ENCODE data around the gene PARVB.
A peak's percentile ranks its signal among the peaks of the same experiment; 100 is the strongest.

Gene PARVB

DNA sequence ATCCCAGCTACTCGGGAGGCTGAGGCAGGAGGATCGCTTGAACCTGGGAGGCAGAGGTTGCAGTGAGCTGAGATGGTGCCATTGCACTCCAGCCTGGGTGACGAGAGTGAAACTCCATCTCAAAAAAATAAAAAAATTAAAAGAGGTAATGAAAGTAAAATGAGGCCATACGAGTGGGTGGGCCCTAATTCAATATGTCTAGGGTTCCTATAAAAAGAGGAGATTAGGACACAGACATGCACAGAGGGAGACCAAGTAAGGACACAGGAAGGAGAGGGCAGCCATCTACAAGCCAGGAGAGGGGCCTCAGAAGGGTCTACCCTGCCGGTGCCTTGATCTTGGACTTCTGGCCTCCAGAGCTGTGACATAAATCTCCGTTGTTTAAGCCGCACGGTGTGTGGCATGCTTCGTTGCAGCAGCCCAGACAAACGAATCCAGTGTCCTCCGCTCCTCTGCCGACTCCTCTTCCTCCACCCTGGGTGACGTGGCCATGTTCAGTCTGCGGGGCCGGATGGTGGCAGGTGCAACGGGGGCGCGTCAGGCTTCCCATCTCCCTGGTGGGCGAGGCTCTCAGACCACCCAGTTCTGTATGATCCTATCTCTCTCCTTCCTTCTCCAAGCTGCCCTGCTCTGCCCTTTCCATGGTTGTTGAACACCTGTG lies 105.0 kb downstream of the PARVB start:
- Histone ChIP-seq H3K4me1 (ENCODE audit: control insufficient read depth, insufficient read depth, low read length) (no peaks in the 10 kb centered on the region), H3K9me3 (ENCODE audit: control insufficient read depth, insufficient read depth, low read depth, low read length) (no peaks in the 10 kb centered on the region), H3K36me3 (ENCODE audit: control insufficient read depth in 2 of 2, insufficient read depth in 1 of 2, low read length in 2 of 2) (peaks cover 0 to 19% of the 10 kb centered on the region in 2 experiments; a peak in 1 of 3 replicates), H3K27ac (ENCODE audit: extremely low read depth, low read depth, low read length) (no peak overlapping the region), H3K4me3 (ENCODE audit: low read depth, low read length) (no peak overlapping the region)
- no peak for TF ChIP-seq ZNF19 (tag by site-specific recombination; IDR thresholded peaks at IDR 0.05; ENCODE audit: low read depth)
- no peak for TF ChIP-seq ZNF211 (tag by site-specific recombination; IDR thresholded peaks at IDR 0.05; ENCODE audit: low read depth)
- TF ChIP-seq ZNF521 (tag by site-specific recombination; IDR thresholded peaks at IDR 0.05): no peak
- TF ChIP-seq TCF7L2 (IDR thresholded peaks at IDR 0.05; ENCODE audit: borderline replicate concordance, low read depth, low read length): no peak
- no peak for TF ChIP-seq ZNF433 (tag by site-specific recombination; IDR thresholded peaks at IDR 0.05; ENCODE audit: low read depth)
- TF ChIP-seq, protein P1, sequence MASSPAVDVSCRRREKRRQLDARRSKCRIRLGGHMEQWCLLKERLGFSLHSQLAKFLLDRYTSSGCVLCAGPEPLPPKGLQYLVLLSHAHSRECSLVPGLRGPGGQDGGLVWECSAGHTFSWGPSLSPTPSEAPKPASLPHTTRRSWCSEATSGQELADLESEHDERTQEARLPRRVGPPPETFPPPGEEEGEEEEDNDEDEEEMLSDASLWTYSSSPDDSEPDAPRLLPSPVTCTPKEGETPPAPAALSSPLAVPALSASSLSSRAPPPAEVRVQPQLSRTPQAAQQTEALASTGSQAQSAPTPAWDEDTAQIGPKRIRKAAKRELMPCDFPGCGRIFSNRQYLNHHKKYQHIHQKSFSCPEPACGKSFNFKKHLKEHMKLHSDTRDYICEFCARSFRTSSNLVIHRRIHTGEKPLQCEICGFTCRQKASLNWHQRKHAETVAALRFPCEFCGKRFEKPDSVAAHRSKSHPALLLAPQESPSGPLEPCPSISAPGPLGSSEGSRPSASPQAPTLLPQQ (tag by site-specific recombination; IDR thresholded peaks at IDR 0.05): no peak
- no peak for TF ChIP-seq ZNF350 (tag by site-specific recombination; IDR thresholded peaks at IDR 0.05)
- TF ChIP-seq ZNF529 (tag by site-specific recombination; IDR thresholded peaks at IDR 0.05; ENCODE audit: insufficient replicate concordance): no peak
- TF ChIP-seq YY2 (tag by site-specific recombination; IDR thresholded peaks at IDR 0.05): no peak
- no peak for TF ChIP-seq GFI1B (tag by site-specific recombination; IDR thresholded peaks at IDR 0.05)
- no peak for TF ChIP-seq ZNF112 (tag by site-specific recombination; IDR thresholded peaks at IDR 0.05)
- TF ChIP-seq ZNF366 (tag by site-specific recombination; conservative IDR thresholded peaks at IDR 0.05): no peak
- TF ChIP-seq, protein P2, sequence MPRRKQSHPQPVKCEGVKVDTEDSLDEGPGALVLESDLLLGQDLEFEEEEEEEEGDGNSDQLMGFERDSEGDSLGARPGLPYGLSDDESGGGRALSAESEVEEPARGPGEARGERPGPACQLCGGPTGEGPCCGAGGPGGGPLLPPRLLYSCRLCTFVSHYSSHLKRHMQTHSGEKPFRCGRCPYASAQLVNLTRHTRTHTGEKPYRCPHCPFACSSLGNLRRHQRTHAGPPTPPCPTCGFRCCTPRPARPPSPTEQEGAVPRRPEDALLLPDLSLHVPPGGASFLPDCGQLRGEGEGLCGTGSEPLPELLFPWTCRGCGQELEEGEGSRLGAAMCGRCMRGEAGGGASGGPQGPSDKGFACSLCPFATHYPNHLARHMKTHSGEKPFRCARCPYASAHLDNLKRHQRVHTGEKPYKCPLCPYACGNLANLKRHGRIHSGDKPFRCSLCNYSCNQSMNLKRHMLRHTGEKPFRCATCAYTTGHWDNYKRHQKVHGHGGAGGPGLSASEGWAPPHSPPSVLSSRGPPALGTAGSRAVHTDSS (tag by site-specific recombination; IDR thresholded peaks at IDR 0.05): no peak
- no peak for TF ChIP-seq ZNF404 (tag by site-specific recombination; IDR thresholded peaks at IDR 0.05)
- TF ChIP-seq ZNF768 (tag by site-specific recombination; IDR thresholded peaks at IDR 0.05): no peak
- CTCF ChIA-PET: interaction anchor here (0.6 kb wide), 1 partner anchor 47 kb away, joined by 5 read pairs; no protein-coding TSS in a partner anchor
- POLR2A ChIA-PET: no interaction called here

DNA sequence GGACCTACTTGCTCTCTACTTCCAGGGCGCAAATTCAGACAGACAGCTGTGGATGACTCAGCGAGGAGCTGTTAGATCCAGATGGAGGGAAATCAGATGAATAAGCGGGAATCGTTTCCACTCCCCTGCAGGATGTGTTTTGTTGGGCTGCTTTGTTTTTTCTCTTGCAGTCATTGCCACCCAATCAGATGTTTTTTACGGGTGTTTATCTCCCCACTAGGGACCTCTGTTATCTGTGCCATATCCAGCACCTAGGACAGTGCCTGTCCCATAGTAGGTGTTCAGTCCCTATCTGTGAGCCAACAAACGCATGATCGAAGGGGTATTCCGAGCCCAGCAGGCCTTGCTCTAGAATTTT lies 105.5 kb downstream of the PARVB start:
- CTCF ChIA-PET: interaction anchor here (0.6 kb wide), 1 partner anchor 47 kb away, joined by 5 read pairs; no protein-coding TSS in a partner anchor

More for the DNA sequence above, 105.5 kb downstream of the PARVB start:
- Histone ChIP-seq H3K9me3 (ENCODE audit: control insufficient read depth, insufficient read depth, low read depth, low read length) (no peaks in the 10 kb centered on the region), H3K36me3 (ENCODE audit: control insufficient read depth in 2 of 2, insufficient read depth in 1 of 2, low read length in 2 of 2) (peaks cover 0 to 24% of the 10 kb centered on the region in 2 experiments; a peak in 1 of 3 replicates), H3K4me3 (ENCODE audit: low read depth, low read length) (no peak overlapping the region), H3K4me1 (ENCODE audit: control insufficient read depth, insufficient read depth, low read length) (no peaks in the 10 kb centered on the region), H3K27ac (ENCODE audit: extremely low read depth, low read depth, low read length) (no peak overlapping the region)
- POLR2A ChIA-PET: no interaction called here
- no peak for TF ChIP-seq ZNF350 (tag by site-specific recombination; IDR thresholded peaks at IDR 0.05)
- TF ChIP-seq SCRT1 (tag by site-specific recombination; IDR thresholded peaks at IDR 0.05; ENCODE audit: borderline replicate concordance): no peak
- TF ChIP-seq ZNF335 (tag by site-specific recombination; conservative IDR thresholded peaks at IDR 0.05): no peak
- no peak for TF ChIP-seq ZNF10 (tag by site-specific recombination; IDR thresholded peaks at IDR 0.05)
- TF ChIP-seq, protein P3, sequence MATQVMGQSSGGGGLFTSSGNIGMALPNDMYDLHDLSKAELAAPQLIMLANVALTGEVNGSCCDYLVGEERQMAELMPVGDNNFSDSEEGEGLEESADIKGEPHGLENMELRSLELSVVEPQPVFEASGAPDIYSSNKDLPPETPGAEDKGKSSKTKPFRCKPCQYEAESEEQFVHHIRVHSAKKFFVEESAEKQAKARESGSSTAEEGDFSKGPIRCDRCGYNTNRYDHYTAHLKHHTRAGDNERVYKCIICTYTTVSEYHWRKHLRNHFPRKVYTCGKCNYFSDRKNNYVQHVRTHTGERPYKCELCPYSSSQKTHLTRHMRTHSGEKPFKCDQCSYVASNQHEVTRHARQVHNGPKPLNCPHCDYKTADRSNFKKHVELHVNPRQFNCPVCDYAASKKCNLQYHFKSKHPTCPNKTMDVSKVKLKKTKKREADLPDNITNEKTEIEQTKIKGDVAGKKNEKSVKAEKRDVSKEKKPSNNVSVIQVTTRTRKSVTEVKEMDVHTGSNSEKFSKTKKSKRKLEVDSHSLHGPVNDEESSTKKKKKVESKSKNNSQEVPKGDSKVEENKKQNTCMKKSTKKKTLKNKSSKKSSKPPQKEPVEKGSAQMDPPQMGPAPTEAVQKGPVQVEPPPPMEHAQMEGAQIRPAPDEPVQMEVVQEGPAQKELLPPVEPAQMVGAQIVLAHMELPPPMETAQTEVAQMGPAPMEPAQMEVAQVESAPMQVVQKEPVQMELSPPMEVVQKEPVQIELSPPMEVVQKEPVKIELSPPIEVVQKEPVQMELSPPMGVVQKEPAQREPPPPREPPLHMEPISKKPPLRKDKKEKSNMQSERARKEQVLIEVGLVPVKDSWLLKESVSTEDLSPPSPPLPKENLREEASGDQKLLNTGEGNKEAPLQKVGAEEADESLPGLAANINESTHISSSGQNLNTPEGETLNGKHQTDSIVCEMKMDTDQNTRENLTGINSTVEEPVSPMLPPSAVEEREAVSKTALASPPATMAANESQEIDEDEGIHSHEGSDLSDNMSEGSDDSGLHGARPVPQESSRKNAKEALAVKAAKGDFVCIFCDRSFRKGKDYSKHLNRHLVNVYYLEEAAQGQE (tag by site-specific recombination; IDR thresholded peaks at IDR 0.05): peak; percentile 41; the same call in 1 of the 2 replicates
- no peak for TF ChIP-seq ZNF521 (tag by site-specific recombination; IDR thresholded peaks at IDR 0.05)
- 0 out of 2 replicates have a peak, but pooled peaks have one; percentile 18 for TF ChIP-seq SCRT2 (tag by site-specific recombination; IDR thresholded peaks at IDR 0.05)
- no peak for TF ChIP-seq ZFHX2 (tag by site-specific recombination; conservative IDR thresholded peaks at IDR 0.05)

Data from HEK293 (cell line).